Activated naive CD8-positive, alpha-beta T cell treated with anti-CD3 and anti-CD28 coated beads for 36 hours (primary cell): ENCODE data around the gene DRG1. TPM values are rescaled to one million over a fixed set of nuclear protein-coding genes. Genes with fewer than 3 reads are reported as not detected.
"Not testable (repeated sequence)": the region's sequence is repeated elsewhere in the genome, so short reads cannot be mapped to it uniquely, and the experiment has no call there.

Source experiments
- DNase-seq: peaks from one replicate; pipeline ENCODE4 v3.0.0; 2021
- H3K27ac Mint-ChIP-seq: one replicate; pipeline ENCODE4 v1.8.0; 2022; ENCODE audit warnings: mild to moderate bottlenecking, moderate library complexity, mixed read lengths
- H3K27me3 Mint-ChIP-seq: one replicate; pipeline ENCODE4 v1.8.0; 2022; ENCODE audit warnings: mild to moderate bottlenecking, mixed read lengths
- H3K36me3 Mint-ChIP-seq: one replicate; pipeline ENCODE4 v1.8.0; 2021; ENCODE audit warnings: mild to moderate bottlenecking, mixed read lengths
- H3K4me1 Mint-ChIP-seq: one replicate; pipeline ENCODE4 v1.8.0; 2021; ENCODE audit warnings: mixed read lengths
- H3K4me3 Mint-ChIP-seq: one replicate; pipeline ENCODE4 v1.8.0; 2022; ENCODE audit warnings: mild to moderate bottlenecking, moderate library complexity, mixed read lengths
- H3K9me3 Mint-ChIP-seq: one replicate; pipeline ENCODE4 v1.8.0; 2022; ENCODE audit warnings: mixed read lengths
- total RNA-seq, 2 experiments: library from RNA; stranded (reverse); gene quantifications; one replicate each; pipeline ENCODE4 v1.2.3, GENCODE V29; 2021

DRG1 gene
- total RNA-seq, 2 experiments from 2014 or later: 95.8 to 103 TPM

- Mint-ChIP-seq H3K27me3 (no peaks in the 10 kb centered on the region), H3K9me3 (no peaks in the 10 kb centered on the region), H3K4me3 (no peak overlapping the region), H3K36me3 (peaks cover 6% of the 10 kb centered on the region), H3K27ac (no peak overlapping the region), H3K4me1 (no peaks in the 10 kb centered on the region)
- DNase-seq: no peak
Measured at GRCh38 chr22:31451709-31452571, 52.5 kb downstream of the DRG1 start.

GRCh38 chr22:31461699-31462098 lies 62.3 kb downstream of the DRG1 start:
- Mint-ChIP-seq H3K4me3 (no peak overlapping the region), H3K27ac (no peak overlapping the region), H3K4me1 (no peaks in the 10 kb centered on the region), H3K36me3 (peaks cover 32% of the 10 kb centered on the region), H3K9me3 (no peaks in the 10 kb centered on the region), H3K27me3 (no peaks in the 10 kb centered on the region)
- no peak for DNase-seq

- Mint-ChIP-seq H3K27me3 (no peaks in the 10 kb centered on the region), H3K4me3 (no peak overlapping the region), H3K9me3 (no peaks in the 10 kb centered on the region), H3K27ac (no peak overlapping the region), H3K4me1 (peaks cover 3% of the 10 kb centered on the region), H3K36me3 (peaks cover 34% of the 10 kb centered on the region)
- no peak for DNase-seq
Measured at GRCh38 chr22:31465307-31465706, 65.9 kb downstream of the DRG1 start.

- DNase-seq: no peak
- Mint-ChIP-seq H3K36me3 (peaks cover 23% of the 10 kb centered on the region), H3K4me1 (peaks cover 17% of the 10 kb centered on the region)
Measured at GRCh38 chr22:31474743-31475142, 75.3 kb downstream of the DRG1 start.

GRCh38 chr22:31475800-31476199 lies 76.4 kb downstream of the DRG1 start:
- no peaks in the 10 kb centered on the region for H3K9me3 Mint-ChIP-seq
- DNase-seq: no peak
- H3K27ac Mint-ChIP-seq: no peak overlapping the region
- no peaks in the 10 kb centered on the region for H3K27me3 Mint-ChIP-seq
- H3K4me1 Mint-ChIP-seq: peaks cover 17% of the 10 kb centered on the region
- H3K4me3 Mint-ChIP-seq: no peak overlapping the region
- peaks cover 32% of the 10 kb centered on the region for H3K36me3 Mint-ChIP-seq

More at GRCh38 chr22:31474743-31475142, 75.3 kb downstream of the DRG1 start:
- Mint-ChIP-seq H3K4me3 (no peak overlapping the region), H3K9me3 (no peaks in the 10 kb centered on the region), H3K27ac (no peak overlapping the region), H3K27me3 (no peaks in the 10 kb centered on the region)

GRCh38 chr22:31477329-31477728 lies 77.9 kb downstream of the DRG1 start:
- no peaks in the 10 kb centered on the region for H3K9me3 Mint-ChIP-seq
- peaks cover 43% of the 10 kb centered on the region for H3K36me3 Mint-ChIP-seq
- DNase-seq: no peak
- H3K4me1 Mint-ChIP-seq: peaks cover 20% of the 10 kb centered on the region
- H3K27me3 Mint-ChIP-seq: no peaks in the 10 kb centered on the region
- no peak overlapping the region for H3K27ac Mint-ChIP-seq
- no peak overlapping the region for H3K4me3 Mint-ChIP-seq

- Mint-ChIP-seq H3K9me3 (no peaks in the 10 kb centered on the region), H3K27ac (no peak overlapping the region), H3K4me3 (no peak overlapping the region), H3K36me3 (peaks cover 64% of the 10 kb centered on the region), H3K4me1 (peaks cover 38% of the 10 kb centered on the region), H3K27me3 (no peaks in the 10 kb centered on the region)
- no peak for DNase-seq
Measured at GRCh38 chr22:31481129-31481528, 81.7 kb downstream of the DRG1 start.

GRCh38 chr22:31482470-31482869 lies 83.1 kb downstream of the DRG1 start:
- H3K4me1 Mint-ChIP-seq: peaks cover 40% of the 10 kb centered on the region
- peaks cover 66% of the 10 kb centered on the region for H3K36me3 Mint-ChIP-seq
- H3K4me3 Mint-ChIP-seq, DNase-seq, H3K27me3 Mint-ChIP-seq, H3K9me3 Mint-ChIP-seq, H3K27ac Mint-ChIP-seq: not testable (repeated sequence)

Other genes starting within 250 kb of the DRG1 start
- gene RNF185, start 239.4 kb upstream of the DRG1 start, total RNA-seq: 10 to 100 TPM; 20.5 to 21.3 TPM
- 10 to 100 TPM; 28.9 to 30.1 TPM for gene LIMK2, start 187.3 kb upstream of the DRG1 start, total RNA-seq
- 10 to 100 TPM; 10.7 to 11.3 TPM for gene PIK3IP1, start 107.1 kb upstream of the DRG1 start, total RNA-seq
- gene PATZ1, start 53.3 kb upstream of the DRG1 start, total RNA-seq: 10 to 100 TPM; 35.3 to 36.3 TPM
- 10 to 100 TPM; 31.3 to 38.8 TPM for gene EIF4ENIF1, start 90.2 kb downstream of the DRG1 start, total RNA-seq
- 100 to 1,000 TPM; 110 to 122 TPM for gene SFI1, start 96.9 kb downstream of the DRG1 start, total RNA-seq